HepG2 (cell line): ENCODE measurements around the gene OR6P1. TPM values are rescaled to one million over a fixed set of nuclear protein-coding genes. Genes with fewer than 3 reads are reported as not detected.
A peak's percentile ranks its signal among the peaks of the same experiment; 100 is the strongest.

ENCODE experiments used
- ATAC-seq: fragments of 200-7000 bp; cut with Tn5 transposase; 3 replicates; pipeline ENCODE4 v1.9.1; 2020; ENCODE audit warnings: mild to moderate bottlenecking, moderate library complexity
- BruUV-seq: library from RNA; stranded (reverse); fragments of 400-500 nt; replicated peaks from 2 replicates; lab custom pipeline; 2021; lab: Mats Ljungman, UMichigan
- CTCF ChIA-PET: fragments of 300-600 bp; formaldehyde crosslinking; extraction: SDS; loops from one replicate; lab custom pipeline; 2021; ENCODE audit warnings: low total read pairs, inconsistent platforms, low intra/inter-chr PET ratio; lab: Yijun Ruan, JAX
- POLR2A ChIA-PET: fragments of 350-600 bp; sonication (Branson Sonifier 250); formaldehyde crosslinking; loops from one replicate; lab custom pipeline; 2020; ENCODE audit warnings: antibody characterized with exemption, inconsistent platforms; lab: Yijun Ruan, JAX
- DNase-seq: peaks from one replicate; pipeline ENCODE4 v3.0.0-alpha.2; 2015; ENCODE audit warnings: low spot score
- FAIRE-seq: peaks from 3 replicates; lab custom pipeline; 2011; peaks lifted over from hg19 to GRCh38; lab: Jason Lieb, UNC
- H2AFZ ChIP-seq: one replicate; pipeline ENCODE4 v1.6.1; 2011; ENCODE audit warnings: low read length, inconsistent platforms
- H3K27ac ChIP-seq: fragments of 300-600 bp; 3 replicates; pipeline ENCODE4 v1.8.0; 2011; ENCODE audit warnings: mixed run types, mild to moderate bottlenecking, mixed read lengths, low read length, inconsistent platforms; ENCODE audit not compliant: insufficient read depth; ENCODE audit errors: extremely low read length
- H3K27me3 ChIP-seq, 2 experiments: fragments of 200-600 bp in 1 of 2; 2 replicates in 1 of 2; 3 replicates in 1 of 2; pipeline versions ENCODE4 v1.6.0 to v1.8.0; 2011; ENCODE audit warnings: low read length in 2 of 2, mild to moderate bottlenecking in 2 of 2, moderate library complexity in 2 of 2, inconsistent platforms in 1 of 2; ENCODE audit not compliant: insufficient read depth in 2 of 2, control insufficient read depth in 1 of 2
- H3K36me3 ChIP-seq, 2 experiments: fragments of 200-600 bp in 1 of 2; replicated peaks in 1 of 2; 2 replicates in 1 of 2; 3 replicates in 1 of 2; pipeline versions ENCODE4 v1.5.1 to v1.8.0; 2011; ENCODE audit warnings: low read length in 2 of 2, inconsistent platforms in 1 of 2; ENCODE audit not compliant: insufficient read depth in 2 of 2, control insufficient read depth in 1 of 2
- H3K4me1 ChIP-seq: 2 replicates; pipeline ENCODE4 v1.5.1; 2012; ENCODE audit warnings: low read length, inconsistent platforms; ENCODE audit not compliant: insufficient read depth
- H3K4me2 ChIP-seq: 2 replicates; pipeline ENCODE4 v1.6.0; 2011; ENCODE audit warnings: low read depth, low read length, inconsistent platforms
- H3K4me3 ChIP-seq, 3 experiments: fragments of 200-600 bp in 1 of 3; sonication (generic), shearing (Covaris generic) in 1 of 3; replicated peaks in 1 of 3; 2 replicates each; pipeline ENCODE4 v1.5.1; 2011 to 2016; ENCODE audit warnings: low read length in 3 of 3, inconsistent platforms in 2 of 3, low read depth in 2 of 3, mild to moderate bottlenecking in 2 of 3, control low read depth in 1 of 3, mixed read lengths in 1 of 3; ENCODE audit not compliant: insufficient read depth in 1 of 3
- H3K79me2 ChIP-seq: one replicate; pipeline ENCODE4 v1.6.1; 2011; ENCODE audit warnings: low read length, inconsistent platforms; ENCODE audit not compliant: insufficient read depth
- H3K9ac ChIP-seq: 2 replicates; pipeline ENCODE4 v1.6.0; 2011; ENCODE audit warnings: mild to moderate bottlenecking, low read depth, low read length, inconsistent platforms; ENCODE audit not compliant: insufficient read depth
- H3K9me3 ChIP-seq: 2 replicates; pipeline ENCODE4 v1.5.1; 2012; ENCODE audit warnings: mild to moderate bottlenecking, low read length
- H4K20me1 ChIP-seq: 2 replicates; pipeline ENCODE4 v1.6.0; 2011; ENCODE audit warnings: inconsistent platforms, mild to moderate bottlenecking, low read length, moderate library complexity; ENCODE audit not compliant: insufficient read depth
- FOXA1 ChIP-seq, 2 experiments: fragments of 450-650 bp in 1 of 2; sonication (generic) in 1 of 2; formaldehyde crosslinking in 1 of 2; IDR thresholded peaks; 2 replicates each; pipeline versions ENCODE4 v1.4.0 to v1.6.1; 2016 to 2020; ENCODE audit warnings: missing genetic modification reagents in 1 of 2
- HOXD1 ChIP-seq: sonication (generic); formaldehyde crosslinking; IDR thresholded peaks from 2 replicates; pipeline ENCODE4 v1.5.0; 2020; ENCODE audit warnings: missing genetic modification reagents
- RAD21 ChIP-seq: fragments of 450-650 bp; formaldehyde crosslinking; IDR thresholded peaks from 2 replicates; pipeline ENCODE4 v1.5.0; 2020; ENCODE audit warnings: mild to moderate bottlenecking
- SMC3 ChIP-seq: IDR thresholded peaks from 2 replicates; pipeline ENCODE4 v1.6.1; 2011; ENCODE audit warnings: low read length, improper control_type of control experiment
- STAG1 ChIP-seq: sonication (generic); formaldehyde crosslinking; IDR thresholded peaks from 2 replicates; pipeline ENCODE4 v1.4.0; 2020; ENCODE audit warnings: missing genetic modification reagents
- TP53 ChIP-seq: sonication (generic); formaldehyde crosslinking; conservative IDR thresholded peaks from 2 replicates; pipeline ENCODE4 v1.4.0; 2020; ENCODE audit warnings: missing genetic modification reagents
- ZMAT3 ChIP-seq: sonication (generic); formaldehyde crosslinking; conservative IDR thresholded peaks from 2 replicates; pipeline ENCODE4 v1.7.0; 2021; ENCODE audit warnings: missing genetic modification reagents
- WGBS: methylation state at CpG from one replicate; pipeline ENCODE4 v1.1.6; 2017; ENCODE audit warnings: low lambda C conversion rate; 5-methylcytosine and 5-hydroxymethylcytosine counted together
- in situ Hi-C: cut with HindIII; loops from 2 replicates; pipeline ENCODE4 v1.10.0; 2017; ENCODE audit warnings: low pct_unique_long_range_greater_than_20kb; ENCODE audit not compliant: extremely low pct_ligation_motif_present
- intact Hi-C: fragments of 100-400 bp; cut with micrococcal nuclease; formaldehyde crosslinking; loops from one replicate; pipeline ENCODE4 v1.10.0; 2022; ENCODE audit not compliant: unreplicated experiment
- polyA plus RNA-seq, 8 experiments: library from polyadenylated mRNA; depleted of rRNA in 3 of 8; stranded (reverse) in 7 of 8; unstranded in 1 of 8; fragments of >200 nt; fragmentation: Illumina TruSeq in 4 of 8; extraction: Trizol in 4 of 8; gene quantifications; 2 replicates each; pipeline versions ENCODE4 v1.2.1 to v1.2.3, GENCODE V29; 2011 to 2016; ENCODE audit warnings: low read depth in 4 of 8, missing spikeins in 1 of 8, mixed read lengths in 1 of 8; ENCODE audit not compliant: insufficient read depth in 1 of 8
- total RNA-seq, 5 experiments: library from RNA; depleted of rRNA; stranded (reverse); fragments of >200 nt; fragmentation: Illumina TruSeq; extraction: Trizol; gene quantifications; 2 replicates each; pipeline ENCODE4 v1.2.3, GENCODE V29; 2016; ENCODE audit warnings: low read depth in 1 of 5
- TF ChIP-seq, protein P1 (sequence below): sonication (generic); IDR thresholded peaks from 2 replicates; pipeline ENCODE4 v1.6.1; 2016; ENCODE audit warnings: low read depth, borderline replicate concordance
- TF ChIP-seq, protein P2 (sequence below): sonication (generic); formaldehyde crosslinking; IDR thresholded peaks from 2 replicates; pipeline ENCODE4 v1.5.0; 2020; ENCODE audit warnings: mild to moderate bottlenecking, missing genetic modification reagents, moderate library complexity

OR6P1 gene
- total and polyA plus RNA-seq, 2 of the 13 experiments (the other 11 are each of a cell fraction or from before 2014, with no cell fraction given): not detected

DNA sequence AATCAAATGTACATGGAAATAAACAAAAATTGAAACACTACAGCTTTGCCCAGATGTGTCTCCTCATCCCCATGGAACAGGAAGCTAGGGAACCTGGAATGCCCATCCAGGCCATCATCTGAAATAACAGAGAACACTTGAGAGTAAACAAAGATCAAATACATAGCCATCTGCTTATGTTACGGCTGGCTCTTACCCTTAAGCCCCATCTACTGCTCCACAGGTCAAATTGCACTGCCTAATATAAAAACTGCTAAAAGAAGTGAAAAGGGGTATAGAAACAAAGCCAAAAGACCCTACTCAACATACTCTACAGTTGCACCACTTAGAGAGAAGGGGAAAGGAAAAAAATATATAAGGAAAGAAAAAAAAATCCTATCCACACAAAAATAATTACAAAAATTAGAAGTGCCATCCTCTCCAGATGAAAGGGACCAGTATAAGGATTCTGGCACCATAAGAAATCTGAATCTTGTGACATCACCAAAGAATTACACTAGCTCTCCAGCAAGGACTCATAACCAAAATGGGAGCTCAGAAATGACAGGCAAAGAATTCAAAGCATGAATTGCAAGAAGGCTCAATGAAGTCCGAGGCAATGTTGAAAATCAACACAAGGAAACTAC is 43.1 kb downstream of the OR6P1 start:
- ATAC-seq: peak; percentile 71
- 0 out of 2 replicates have a peak, but pooled peaks have one; percentile 10 for TF ChIP-seq RAD21 (CRISPR knock-in tag)
- TF ChIP-seq, protein P1, sequence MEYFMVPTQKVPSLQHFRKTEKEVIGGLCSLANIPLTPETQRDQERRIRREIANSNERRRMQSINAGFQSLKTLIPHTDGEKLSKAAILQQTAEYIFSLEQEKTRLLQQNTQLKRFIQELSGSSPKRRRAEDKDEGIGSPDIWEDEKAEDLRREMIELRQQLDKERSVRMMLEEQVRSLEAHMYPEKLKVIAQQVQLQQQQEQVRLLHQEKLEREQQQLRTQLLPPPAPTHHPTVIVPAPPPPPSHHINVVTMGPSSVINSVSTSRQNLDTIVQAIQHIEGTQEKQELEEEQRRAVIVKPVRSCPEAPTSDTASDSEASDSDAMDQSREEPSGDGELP: 0 out of 2 replicates have a peak, but pooled peaks have one; percentile 18
- TF ChIP-seq HOXD1 (CRISPR knock-in tag): no peak
- TF ChIP-seq, protein P2, sequence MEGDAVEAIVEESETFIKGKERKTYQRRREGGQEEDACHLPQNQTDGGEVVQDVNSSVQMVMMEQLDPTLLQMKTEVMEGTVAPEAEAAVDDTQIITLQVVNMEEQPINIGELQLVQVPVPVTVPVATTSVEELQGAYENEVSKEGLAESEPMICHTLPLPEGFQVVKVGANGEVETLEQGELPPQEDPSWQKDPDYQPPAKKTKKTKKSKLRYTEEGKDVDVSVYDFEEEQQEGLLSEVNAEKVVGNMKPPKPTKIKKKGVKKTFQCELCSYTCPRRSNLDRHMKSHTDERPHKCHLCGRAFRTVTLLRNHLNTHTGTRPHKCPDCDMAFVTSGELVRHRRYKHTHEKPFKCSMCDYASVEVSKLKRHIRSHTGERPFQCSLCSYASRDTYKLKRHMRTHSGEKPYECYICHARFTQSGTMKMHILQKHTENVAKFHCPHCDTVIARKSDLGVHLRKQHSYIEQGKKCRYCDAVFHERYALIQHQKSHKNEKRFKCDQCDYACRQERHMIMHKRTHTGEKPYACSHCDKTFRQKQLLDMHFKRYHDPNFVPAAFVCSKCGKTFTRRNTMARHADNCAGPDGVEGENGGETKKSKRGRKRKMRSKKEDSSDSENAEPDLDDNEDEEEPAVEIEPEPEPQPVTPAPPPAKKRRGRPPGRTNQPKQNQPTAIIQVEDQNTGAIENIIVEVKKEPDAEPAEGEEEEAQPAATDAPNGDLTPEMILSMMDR (CRISPR knock-in tag): peak; percentile 57
- peak; percentile 36 for TF ChIP-seq STAG1 (CRISPR knock-in tag)
- TF ChIP-seq ZMAT3 (CRISPR knock-in tag): no peak
- no peak for TF ChIP-seq TP53 (CRISPR knock-in tag)
- no peak for TF ChIP-seq FOXA1 (IDR thresholded peaks at IDR 0.05)
- peak; percentile 40 for TF ChIP-seq FOXA1 (CRISPR knock-in tag; IDR thresholded peaks at IDR 0.05)
- TF ChIP-seq SMC3: peak; percentile 30; the same call in 1 of the 2 replicates
- TF ChIP-seq, all 625 proteins: peak for 6
- Histone ChIP-seq H2AFZ (no peak overlapping the region), H3K27ac (no peak overlapping the region), H4K20me1 (no peaks in the 10 kb centered on the region), H3K36me3 (no peaks in the 10 kb centered on the region), H3K4me1 (no peaks in the 10 kb centered on the region), H3K9ac (no peak overlapping the region), H3K9me3 (no peaks in the 10 kb centered on the region), H3K4me3 (no peak overlapping the region), H3K4me2 (no peak overlapping the region), H3K79me2 (no peaks in the 10 kb centered on the region), H3K27me3 (no peaks in the 10 kb centered on the region)
- ChIA-PET POLR2A (no interaction called here), CTCF (interaction anchor here (1.4 kb wide), 1 partner anchor 323 kb away, joined by 5 read pairs; no protein-coding TSS in a partner anchor)
- no TSS peak for BruUV-seq
- in situ Hi-C loops: no loop called here
- intact Hi-C loops: no loop called here
- peak; percentile 43 for FAIRE-seq
- 0% methylated on average over 2 of the region's 2 CpGs for WGBS
- DNase-seq: peak; percentile 53
